Cardiac muscle cell (in vitro differentiated cells and primary cell): ENCODE data around the gene GATB. TPM values are rescaled to one million over a fixed set of nuclear protein-coding genes. Genes with fewer than 3 reads are reported as not detected.

ENCODE experiments used
- DNase-seq, 2 donors: peaks; one replicate each; pipeline versions ENCODE4 v3.0.0 to v3.0.0-alpha.2; 2010 to 2017; ENCODE audit warnings: low read depth in 1 of 2, low spot score in 1 of 2
- H3K27ac ChIP-seq: fragments of 200-600 bp; sonication (generic); 2 replicates; pipeline ENCODE4 v1.5.1; 2016
- H3K27me3 ChIP-seq: fragments of 200-600 bp; sonication (generic); 2 replicates; pipeline ENCODE4 v1.6.0; 2016; ENCODE audit warnings: control low read depth
- H3K36me3 ChIP-seq: fragments of 200-600 bp; sonication (generic); 2 replicates; pipeline ENCODE4 v1.5.1; 2016; ENCODE audit warnings: control low read depth
- H3K4me1 ChIP-seq: fragments of 200-600 bp; sonication (generic); 2 replicates; pipeline ENCODE4 v1.8.1; 2017; ENCODE audit warnings: low read depth, mild to moderate bottlenecking, mixed run types
- H3K4me3 ChIP-seq: fragments of 200-600 bp; sonication (generic); 2 replicates; pipeline ENCODE4 v1.5.1; 2016; ENCODE audit warnings: mild to moderate bottlenecking
- H3K9me3 ChIP-seq: fragments of 200-600 bp; sonication (generic); 2 replicates; pipeline ENCODE4 v1.5.1; 2017; ENCODE audit warnings: low read depth, mild to moderate bottlenecking, control low read depth
- CTCF ChIP-seq: IDR thresholded peaks from 2 replicates; pipeline ENCODE4 v1.5.1; 2012; ENCODE audit warnings: low read depth, mild to moderate bottlenecking, low read length
- polyA plus RNA-seq: library from polyadenylated mRNA; unstranded; fragments of >200 nt; fragmentation: Nextera tagmentation; extraction: Ambion mirVana; gene quantifications from 2 replicates; pipeline ENCODE4 v1.2.1, GENCODE V29; 2016
- total RNA-seq: library from RNA; depleted of rRNA; stranded (reverse); fragments of >200 nt; gene quantifications from 2 replicates; pipeline ENCODE4 v1.2.3, GENCODE V29; 2016

Gene GATB
- total and polyA plus RNA-seq, 2 experiments from 2014 or later, result 24.4 to 45.3 TPM

- Histone ChIP-seq H3K9me3 (no peaks in the 10 kb centered on the region), H3K4me3 (no peak overlapping the region), H3K4me1 (peaks cover 16% of the 10 kb centered on the region), H3K27ac (no peak overlapping the region), H3K27me3 (no peaks in the 10 kb centered on the region), H3K36me3 (no peaks in the 10 kb centered on the region)
- no peak for TF ChIP-seq CTCF
- no peak for DNase-seq
These were observed 38.9 kb downstream of the GATB start for GRCh38 chr4:151721916-151722315.

GRCh38 chr4:151721466-151721865 lies 39.3 kb downstream of the GATB start:
- no peak for TF ChIP-seq CTCF
- peaks cover 16% of the 10 kb centered on the region for H3K4me1 ChIP-seq
- H3K27me3 ChIP-seq, result no peaks in the 10 kb centered on the region
- no peak overlapping the region for H3K27ac ChIP-seq
- no peaks in the 10 kb centered on the region for H3K9me3 ChIP-seq
- DNase-seq, result no peak
- no peaks in the 10 kb centered on the region for H3K36me3 ChIP-seq
- H3K4me3 ChIP-seq, result no peak overlapping the region

- no peak for TF ChIP-seq CTCF
- H3K36me3 ChIP-seq, result no peaks in the 10 kb centered on the region
- H3K4me3 ChIP-seq, result no peak overlapping the region
- H3K4me1 ChIP-seq, result peaks cover 16% of the 10 kb centered on the region
- no peaks in the 10 kb centered on the region for H3K9me3 ChIP-seq
- peak in 1 of 2 donors; percentile 15 for DNase-seq
- peak overlapping the region; percentile 55 for H3K27ac ChIP-seq
- H3K27me3 ChIP-seq, result no peaks in the 10 kb centered on the region
These were observed 40.9 kb downstream of the GATB start for GRCh38 chr4:151719956-151720334.

GRCh38 chr4:151718984-151719955 lies 41.5 kb downstream of the GATB start:
- DNase-seq, result peak; percentile 71 to 78
- H3K27ac ChIP-seq, result peak overlapping the region; percentile 55
- H3K36me3 ChIP-seq, result no peaks in the 10 kb centered on the region
- H3K4me1 ChIP-seq, result peaks cover 16% of the 10 kb centered on the region
- H3K4me3 ChIP-seq, result no peak overlapping the region
- H3K9me3 ChIP-seq, result no peaks in the 10 kb centered on the region
- no peaks in the 10 kb centered on the region for H3K27me3 ChIP-seq
- TF ChIP-seq CTCF, result no peak

- no peaks in the 10 kb centered on the region for H3K36me3 ChIP-seq
- no peaks in the 10 kb centered on the region for H3K9me3 ChIP-seq
- DNase-seq, result no peak
- no peak overlapping the region for H3K4me3 ChIP-seq
- H3K4me1 ChIP-seq, result peaks cover 16% of the 10 kb centered on the region
- H3K27me3 ChIP-seq, result no peaks in the 10 kb centered on the region
- H3K27ac ChIP-seq, result no peak overlapping the region
- no peak for TF ChIP-seq CTCF
These were observed 42.7 kb downstream of the GATB start for GRCh38 chr4:151717909-151718628.
